ENCODE results near the gene CPB2.

Gene CPB2

DNA sequence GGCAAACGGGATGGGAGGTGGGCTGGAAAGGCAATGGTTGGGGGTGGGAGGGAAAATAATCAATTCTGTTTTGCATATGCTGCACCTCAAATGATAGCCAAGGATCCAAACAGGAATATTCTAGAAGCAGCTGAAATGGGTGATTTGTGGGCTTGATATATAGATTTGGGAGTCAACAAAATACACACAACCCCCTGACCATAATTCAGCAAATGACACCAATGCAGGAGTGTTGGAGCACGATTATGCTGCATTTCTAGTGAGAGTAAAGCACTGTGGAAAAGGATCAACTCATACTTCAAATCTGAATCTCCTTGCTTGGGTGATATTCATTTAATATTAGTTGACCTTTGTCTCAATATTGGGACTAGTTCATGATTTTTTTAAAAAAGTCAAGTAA lies 41.1 kb upstream of the CPB2 start:
- TF ChIP-seq, protein P1, sequence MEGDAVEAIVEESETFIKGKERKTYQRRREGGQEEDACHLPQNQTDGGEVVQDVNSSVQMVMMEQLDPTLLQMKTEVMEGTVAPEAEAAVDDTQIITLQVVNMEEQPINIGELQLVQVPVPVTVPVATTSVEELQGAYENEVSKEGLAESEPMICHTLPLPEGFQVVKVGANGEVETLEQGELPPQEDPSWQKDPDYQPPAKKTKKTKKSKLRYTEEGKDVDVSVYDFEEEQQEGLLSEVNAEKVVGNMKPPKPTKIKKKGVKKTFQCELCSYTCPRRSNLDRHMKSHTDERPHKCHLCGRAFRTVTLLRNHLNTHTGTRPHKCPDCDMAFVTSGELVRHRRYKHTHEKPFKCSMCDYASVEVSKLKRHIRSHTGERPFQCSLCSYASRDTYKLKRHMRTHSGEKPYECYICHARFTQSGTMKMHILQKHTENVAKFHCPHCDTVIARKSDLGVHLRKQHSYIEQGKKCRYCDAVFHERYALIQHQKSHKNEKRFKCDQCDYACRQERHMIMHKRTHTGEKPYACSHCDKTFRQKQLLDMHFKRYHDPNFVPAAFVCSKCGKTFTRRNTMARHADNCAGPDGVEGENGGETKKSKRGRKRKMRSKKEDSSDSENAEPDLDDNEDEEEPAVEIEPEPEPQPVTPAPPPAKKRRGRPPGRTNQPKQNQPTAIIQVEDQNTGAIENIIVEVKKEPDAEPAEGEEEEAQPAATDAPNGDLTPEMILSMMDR (IDR thresholded peaks at IDR 0.05; ENCODE audit: low read depth, low read length): no peak
- H3K4me3 ChIP-seq (ENCODE audit: low read depth, low read length): no peak overlapping the region

DNA sequence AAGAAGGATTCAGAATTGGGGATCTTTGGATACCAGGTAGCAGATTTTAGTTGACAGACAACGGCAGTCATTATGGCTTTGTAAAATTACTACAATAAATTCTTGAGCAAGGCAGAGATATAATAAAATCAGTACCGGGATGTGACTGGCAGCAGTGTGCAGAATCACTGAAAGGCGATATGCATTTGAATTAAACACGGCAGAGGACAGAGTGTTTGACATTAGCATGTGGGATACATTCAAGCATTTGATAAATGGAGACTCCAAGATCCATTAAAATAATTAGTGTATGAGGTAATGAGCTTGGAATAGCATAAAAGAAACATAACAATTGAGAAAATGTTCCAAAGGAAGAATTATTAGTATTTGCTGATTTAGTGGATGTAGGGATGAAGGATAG lies 40.3 kb upstream of the CPB2 start:
- TF ChIP-seq, protein P1 (IDR thresholded peaks at IDR 0.05; ENCODE audit: low read depth, low read length): no peak
- H3K4me3 ChIP-seq (ENCODE audit: low read depth, low read length): no peak overlapping the region

DNA sequence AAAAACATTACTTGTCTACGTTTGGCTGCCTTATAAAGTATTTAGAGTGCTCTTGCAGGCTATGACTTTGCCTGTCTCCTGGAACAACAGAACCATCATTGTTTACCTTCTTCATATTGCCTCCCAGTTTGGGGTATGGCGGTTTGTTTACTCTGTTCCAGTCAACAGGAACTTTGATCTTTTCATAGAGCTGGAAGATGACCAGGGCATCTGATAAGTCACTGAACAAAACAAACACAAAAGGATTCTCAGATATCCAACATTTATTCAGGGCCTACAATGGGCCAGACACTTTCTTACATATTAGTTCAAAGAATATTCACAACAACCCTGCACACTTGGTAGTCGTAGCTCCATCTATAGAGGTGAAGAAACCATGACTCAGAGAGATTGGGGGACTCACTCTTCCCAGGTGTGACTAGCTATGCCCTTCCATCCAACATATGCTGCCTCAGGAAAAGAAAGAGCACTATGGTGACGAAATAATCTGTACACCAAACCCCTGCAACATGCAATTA lies 38.4 kb upstream of the CPB2 start:
- H3K4me3 ChIP-seq (ENCODE audit: low read depth, low read length): no peak overlapping the region
- TF ChIP-seq, protein P1 (IDR thresholded peaks at IDR 0.05; ENCODE audit: low read depth, low read length): no peak

DNA sequence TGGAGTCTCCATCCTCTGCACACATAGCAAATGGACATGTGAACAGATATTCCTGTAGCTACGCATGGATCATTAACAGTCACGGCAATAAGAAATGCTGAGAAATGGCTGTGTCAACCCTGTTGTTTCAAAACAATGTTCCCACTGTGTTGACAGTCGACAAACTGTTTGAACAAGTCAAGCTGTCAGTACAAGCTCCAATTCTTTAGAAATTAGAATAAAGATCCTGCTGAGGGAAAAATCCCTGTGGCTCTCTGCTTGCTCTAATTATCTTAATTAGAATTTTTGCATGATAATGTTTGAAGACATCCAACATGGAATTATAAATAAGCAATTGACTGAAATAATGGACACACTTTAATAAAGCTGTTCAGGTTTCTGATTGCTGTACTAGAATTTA lies 37.9 kb upstream of the CPB2 start:
- H3K4me3 ChIP-seq (ENCODE audit: low read depth, low read length): no peak overlapping the region
- TF ChIP-seq, protein P1 (IDR thresholded peaks at IDR 0.05; ENCODE audit: low read depth, low read length): no peak

DNA sequence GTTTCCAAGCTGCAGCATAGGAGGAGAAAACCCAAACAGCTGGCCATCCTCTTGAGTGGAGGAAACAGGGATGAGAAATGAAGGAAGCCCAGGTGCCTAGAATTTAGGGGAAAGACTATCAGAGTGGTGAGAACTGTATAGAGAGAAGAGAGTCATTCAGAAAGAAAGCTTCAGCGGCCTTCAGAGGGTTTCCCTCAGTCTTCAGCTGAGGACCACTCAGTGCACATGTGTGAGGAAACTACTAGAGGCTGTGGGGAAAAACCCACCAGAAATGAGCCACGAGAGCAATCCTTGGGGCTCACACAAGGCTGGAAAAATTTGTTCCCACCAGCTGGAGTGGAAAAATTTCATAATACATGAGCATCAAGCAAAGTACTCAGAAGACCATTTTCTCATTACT lies 35.2 kb upstream of the CPB2 start:
- TF ChIP-seq, protein P1 (IDR thresholded peaks at IDR 0.05; ENCODE audit: low read depth, low read length): no peak
- no peak overlapping the region for H3K4me3 ChIP-seq (ENCODE audit: low read depth, low read length)

DNA sequence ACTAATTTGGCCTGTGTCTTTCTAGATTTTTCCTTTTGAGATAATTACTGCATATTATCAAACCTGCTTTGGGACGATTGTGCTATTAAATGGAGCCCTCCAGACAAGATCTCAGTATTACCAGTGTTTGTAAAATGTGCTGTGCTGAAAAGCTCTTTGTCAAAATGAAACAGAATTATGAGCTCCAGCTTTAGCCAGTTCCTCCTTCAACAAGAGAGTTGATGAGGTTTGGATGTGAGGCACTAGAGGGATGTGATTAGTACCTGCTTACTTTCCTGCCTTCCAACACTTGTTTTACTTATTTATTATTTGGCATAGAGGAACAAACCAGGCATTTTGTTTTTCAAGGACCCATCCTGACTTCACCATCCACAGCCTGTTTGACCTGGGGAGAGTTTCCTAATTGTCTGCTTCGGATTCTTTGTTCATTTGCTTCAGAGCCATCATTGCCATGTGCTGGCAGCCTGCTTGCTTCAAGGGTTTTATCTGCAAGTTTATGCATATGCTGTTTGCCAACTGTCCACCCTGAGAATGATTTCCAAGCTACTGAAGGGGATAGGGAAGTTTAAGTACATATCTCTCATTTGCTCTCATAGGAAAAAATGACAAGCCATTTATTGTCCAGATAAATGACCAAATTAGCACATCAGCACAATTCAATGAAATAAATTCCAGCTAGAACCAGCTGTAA lies 32.9 kb upstream of the CPB2 start:
- TF ChIP-seq, protein P1 (IDR thresholded peaks at IDR 0.05; ENCODE audit: low read depth, low read length): no peak
- no peak overlapping the region for H3K4me3 ChIP-seq (ENCODE audit: low read depth, low read length)

DNA sequence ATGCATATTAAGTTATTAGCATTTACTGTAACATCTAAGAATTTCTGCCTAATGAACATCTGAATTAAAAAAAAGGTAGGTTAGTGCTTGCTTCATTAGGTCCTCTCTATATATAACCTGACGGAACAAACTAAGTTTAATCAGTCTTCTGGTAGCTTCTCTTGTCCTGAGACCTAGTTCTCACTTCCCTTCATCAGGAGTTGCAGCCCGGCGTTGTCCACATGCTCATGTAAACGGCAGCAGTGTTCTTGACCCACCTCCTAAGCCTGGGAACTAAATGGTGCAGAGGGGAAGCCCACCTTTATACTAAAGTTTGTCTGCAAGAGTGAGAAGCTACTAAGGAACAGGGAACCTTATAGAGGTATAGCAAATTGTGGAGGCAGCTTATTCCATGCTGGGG lies 31.9 kb upstream of the CPB2 start:
- TF ChIP-seq, protein P1 (IDR thresholded peaks at IDR 0.05; ENCODE audit: low read depth, low read length): no peak
- no peak overlapping the region for H3K4me3 ChIP-seq (ENCODE audit: low read depth, low read length)
